ENCODE measurements around the gene FAM234B.
A peak's percentile ranks its signal among the peaks of the same experiment; 100 is the strongest.

The FAM234B gene, protein sequence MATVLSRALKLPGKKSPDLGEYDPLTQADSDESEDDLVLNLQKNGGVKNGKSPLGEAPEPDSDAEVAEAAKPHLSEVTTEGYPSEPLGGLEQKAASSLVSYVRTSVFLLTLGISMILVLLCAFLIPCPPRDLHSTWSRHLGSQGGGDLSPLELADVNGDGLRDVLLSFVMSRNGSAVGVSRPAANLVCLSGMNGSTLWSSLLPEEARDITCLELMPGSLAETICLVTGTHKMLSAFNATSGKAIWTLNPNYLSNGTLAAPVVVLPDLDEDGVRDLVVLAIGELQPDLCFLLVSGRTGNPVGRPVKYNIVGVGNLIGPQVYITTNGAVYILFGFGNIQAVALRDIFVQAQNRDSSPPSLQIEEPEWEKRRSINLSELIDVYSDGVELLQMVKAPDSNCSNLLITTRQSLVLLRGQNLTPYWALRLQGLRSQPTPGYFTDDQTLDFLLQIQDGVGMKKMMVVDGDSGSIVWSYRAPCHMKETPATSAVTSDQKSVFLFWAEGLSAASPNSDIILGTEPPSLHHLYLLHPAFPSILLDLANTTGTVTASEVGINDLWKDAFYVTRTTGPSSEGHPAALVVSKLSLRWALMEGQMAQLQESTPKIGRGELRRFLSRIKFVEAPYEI

DNA sequence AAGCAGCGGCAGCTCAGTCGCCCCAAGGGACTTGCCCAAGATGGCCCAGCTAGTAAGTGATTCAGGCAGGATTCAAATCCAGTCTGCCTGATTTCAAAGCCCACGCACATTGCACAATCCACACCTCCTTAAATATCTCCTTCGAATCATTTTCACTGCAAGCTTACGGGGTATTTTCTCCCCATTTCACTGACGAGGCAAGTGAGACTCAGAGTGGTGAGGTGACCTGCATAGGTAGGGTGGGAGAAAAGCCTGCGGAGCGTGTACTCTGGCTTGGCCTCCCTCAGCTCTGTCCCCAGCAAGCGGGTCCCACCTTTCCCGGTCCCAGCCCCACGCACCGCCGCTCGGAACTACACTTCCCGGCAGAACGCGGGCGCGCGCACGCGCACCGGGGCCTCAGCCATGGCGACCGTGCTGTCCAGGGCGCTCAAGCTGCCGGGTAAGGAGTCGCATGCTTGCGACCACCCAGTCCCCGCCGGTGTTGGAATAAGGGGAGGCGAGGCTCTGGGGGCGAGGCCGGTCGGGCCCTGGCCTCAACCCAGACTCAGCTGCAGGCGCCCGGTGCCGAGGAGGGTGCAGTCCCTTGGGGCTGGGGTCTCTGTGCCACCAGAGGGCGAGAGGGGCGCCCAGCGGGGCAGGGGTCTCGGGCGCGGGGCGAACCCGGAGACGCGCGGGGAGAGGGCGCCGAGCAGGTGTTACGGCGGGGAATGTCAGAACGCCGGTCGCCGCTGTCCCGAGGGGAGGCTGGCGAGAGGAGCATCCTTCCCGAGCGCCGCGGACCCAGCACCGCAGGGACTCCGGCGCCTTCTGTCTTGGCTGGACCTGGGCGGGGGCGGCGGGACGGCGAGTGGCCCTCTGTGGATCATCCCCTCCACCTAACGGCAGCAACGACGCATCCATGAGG lies at the start of gene FAM234B:
TSS of gene FAM234B (plus strand) at position 380 of the 904 bp plus-strand sequence. CDS start at position 403, 23 bp downstream.
- DNase-seq, result peak; percentile 2

DNA sequence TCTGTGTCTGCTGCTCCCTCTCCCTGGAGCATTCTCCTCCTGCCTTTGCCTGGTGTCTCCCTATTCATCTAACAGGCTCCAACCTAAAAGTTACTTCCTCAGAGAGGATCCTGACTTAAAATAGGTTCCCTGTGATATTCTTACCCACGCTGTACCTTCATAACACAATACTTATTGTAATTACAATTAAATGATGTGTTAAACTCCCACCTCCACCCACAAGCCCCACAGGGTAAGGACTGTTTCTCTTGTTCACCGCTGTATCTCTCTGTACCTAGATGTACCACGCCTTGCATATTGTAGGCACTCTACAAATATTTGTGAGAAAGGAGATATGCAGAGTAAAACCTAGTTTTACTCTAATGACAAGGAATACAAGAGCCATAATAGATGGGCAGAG lies 49.1 kb upstream of the FAM234B start:
- DNase-seq, result no peak

DNA sequence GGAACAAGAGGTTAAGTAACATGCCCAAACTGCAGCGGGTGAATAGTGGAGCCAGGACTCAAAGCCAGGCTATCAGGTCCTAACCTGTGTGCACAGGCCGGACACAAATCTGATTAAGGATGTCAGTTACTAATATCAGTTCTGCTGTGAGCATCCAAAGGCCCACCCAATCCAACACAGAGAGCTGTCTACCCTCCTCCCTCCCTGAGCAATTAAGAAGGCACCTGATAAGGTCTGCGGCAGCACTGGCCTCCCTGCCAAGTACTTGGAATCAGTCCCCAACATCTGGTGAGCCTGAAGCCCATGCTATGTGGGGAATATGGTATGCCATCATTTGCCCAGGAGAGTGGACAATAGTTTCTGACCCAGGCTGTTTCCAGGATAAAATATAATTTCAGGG lies 48.0 kb upstream of the FAM234B start:
- no peak for DNase-seq

DNA sequence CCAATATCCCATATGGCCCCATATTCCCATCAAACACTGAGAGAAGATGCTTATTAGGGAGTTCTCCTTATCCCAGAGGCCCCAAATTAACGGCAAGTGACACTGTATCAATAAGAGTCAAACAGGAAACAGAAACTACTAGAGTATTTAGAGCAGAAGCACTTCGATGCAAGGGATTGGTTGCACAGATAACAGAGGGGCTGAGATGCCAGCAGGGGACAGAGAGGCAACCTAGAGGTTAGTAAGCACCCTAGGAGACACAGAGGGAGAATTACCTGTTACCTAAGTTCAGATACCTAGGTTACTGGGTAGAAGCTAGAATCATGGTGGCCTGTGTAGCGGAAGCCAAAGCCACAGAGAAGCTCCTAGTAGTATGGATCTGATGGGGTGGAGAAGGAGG lies 47.0 kb upstream of the FAM234B start:
- no peak for DNase-seq

DNA sequence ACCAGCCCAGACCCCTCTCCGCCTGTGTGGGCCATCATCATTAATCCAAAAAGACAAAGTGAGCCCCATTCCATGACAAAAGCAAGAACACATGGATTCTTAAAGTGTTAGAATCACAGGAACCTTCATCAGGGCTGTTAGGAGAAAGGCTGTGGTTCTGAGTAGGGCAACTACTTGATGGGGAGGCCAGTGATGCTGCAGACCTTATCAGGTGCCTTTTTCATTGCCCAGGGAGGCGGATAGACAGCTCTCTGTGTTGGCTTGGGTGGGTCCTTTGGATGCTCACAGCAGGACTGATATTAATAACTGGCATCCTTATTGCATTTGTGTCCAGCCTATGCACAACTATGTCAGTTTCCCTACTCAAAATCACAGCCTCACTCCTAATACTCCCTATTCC lies 46.4 kb upstream of the FAM234B start:
- no peak for DNase-seq

DNA sequence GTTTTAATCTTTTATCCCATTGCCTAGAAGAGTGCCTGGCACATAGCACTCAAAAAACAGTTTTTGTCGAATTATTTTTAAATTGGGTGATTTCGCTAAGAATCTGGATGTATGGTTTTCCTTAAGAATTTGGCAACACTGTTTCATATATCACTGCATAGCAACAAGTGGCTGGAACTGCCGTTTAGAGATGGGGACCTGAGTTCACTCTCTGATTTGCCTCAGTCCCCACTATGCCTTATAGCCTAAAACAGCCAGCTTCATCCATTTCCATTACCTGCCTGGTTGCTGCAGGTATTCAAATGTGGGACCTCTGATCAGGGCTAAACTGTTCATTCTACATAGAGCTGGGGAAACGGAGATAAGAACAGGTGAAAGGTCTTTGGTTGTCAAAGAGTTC lies 45.9 kb upstream of the FAM234B start:
- no peak for DNase-seq

DNA sequence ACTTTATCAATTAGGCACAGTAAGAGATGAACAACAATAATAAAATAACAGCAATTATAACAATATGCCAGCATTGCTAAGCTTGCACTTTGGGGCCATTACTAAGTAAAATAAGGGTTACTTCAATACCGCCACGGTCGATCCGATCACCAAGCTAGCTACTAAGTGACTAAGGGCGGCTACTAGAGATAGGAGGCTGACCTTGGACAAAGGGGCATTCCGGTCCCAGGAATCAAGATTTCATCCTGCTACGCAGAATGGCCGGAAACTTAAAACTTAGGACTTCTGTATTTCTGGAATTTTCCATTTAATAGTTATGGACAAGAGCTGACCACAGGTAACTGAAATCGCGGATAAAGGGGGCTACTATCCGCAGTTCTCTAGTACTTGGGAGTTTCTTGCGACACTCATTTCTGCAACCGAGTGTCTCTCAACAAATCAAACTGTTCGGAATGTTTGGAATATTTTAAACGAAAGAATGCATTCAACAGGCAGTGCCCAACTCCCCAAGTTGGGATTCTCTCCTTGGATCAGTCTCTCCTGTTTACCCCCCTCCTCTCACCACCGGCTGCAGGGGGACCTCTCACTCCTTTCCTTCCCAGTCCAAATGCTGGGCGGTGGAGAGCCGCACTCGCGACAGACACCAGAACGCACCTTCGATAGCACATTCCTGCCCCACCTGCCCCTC lies 44.8 kb upstream of the FAM234B start:
- no peak for DNase-seq

DNA sequence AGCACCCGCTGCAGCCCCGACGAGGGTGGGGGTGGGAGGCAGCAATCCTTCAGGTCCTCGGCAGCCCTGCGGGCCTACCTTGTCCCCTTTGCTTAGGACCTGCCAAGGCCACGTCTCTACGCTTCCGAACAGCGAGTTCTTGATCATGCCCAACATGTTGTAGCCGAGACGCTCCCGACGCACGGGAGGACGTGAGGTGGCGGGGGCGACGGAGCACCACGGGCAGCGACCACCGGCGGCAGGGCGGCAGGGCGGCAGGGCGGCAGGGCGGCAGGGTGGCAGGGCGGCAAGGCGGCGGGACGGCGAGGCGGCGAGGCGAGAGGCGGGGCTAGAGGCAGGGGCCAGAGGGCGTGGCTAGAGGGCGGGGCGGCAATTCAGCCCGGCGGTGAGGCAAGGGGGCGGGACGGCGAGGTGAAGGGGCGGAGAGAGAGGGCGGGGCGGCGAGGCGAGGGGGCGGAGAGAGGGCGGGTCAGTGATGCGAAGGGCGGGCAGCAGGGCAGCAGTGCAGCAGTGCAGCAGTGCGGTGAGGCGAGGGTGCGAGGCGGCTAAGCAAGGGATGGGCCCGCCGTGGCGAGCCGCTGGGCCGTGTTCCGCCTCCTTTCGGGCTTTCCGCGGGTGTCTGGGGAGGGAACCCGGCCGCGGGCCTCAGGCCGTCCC lies 44.1 kb upstream of the FAM234B start, which contains the start of gene HEBP1:
TSS of gene HEBP1 (minus strand) at position 307 of the 657 bp plus-strand sequence. CDS start at position 156, 151 bp downstream.
- no peak for DNase-seq

DNA sequence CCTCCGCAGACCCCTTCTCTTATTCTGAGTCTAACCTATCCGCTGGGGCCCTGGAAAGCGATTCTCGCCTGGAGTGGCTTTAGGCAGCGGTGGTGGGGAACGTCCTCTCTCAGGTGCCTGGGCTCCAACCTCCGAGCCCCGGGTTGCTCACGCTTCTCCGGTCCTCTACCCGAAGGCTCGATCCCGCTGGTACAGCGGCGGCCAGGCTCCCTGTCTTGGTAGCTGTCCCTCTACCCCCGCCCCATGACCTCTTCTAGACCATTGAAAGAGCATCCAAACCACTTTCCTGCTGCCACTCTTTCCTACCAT lies 43.6 kb upstream of the FAM234B start:
- DNase-seq, result no peak

DNA sequence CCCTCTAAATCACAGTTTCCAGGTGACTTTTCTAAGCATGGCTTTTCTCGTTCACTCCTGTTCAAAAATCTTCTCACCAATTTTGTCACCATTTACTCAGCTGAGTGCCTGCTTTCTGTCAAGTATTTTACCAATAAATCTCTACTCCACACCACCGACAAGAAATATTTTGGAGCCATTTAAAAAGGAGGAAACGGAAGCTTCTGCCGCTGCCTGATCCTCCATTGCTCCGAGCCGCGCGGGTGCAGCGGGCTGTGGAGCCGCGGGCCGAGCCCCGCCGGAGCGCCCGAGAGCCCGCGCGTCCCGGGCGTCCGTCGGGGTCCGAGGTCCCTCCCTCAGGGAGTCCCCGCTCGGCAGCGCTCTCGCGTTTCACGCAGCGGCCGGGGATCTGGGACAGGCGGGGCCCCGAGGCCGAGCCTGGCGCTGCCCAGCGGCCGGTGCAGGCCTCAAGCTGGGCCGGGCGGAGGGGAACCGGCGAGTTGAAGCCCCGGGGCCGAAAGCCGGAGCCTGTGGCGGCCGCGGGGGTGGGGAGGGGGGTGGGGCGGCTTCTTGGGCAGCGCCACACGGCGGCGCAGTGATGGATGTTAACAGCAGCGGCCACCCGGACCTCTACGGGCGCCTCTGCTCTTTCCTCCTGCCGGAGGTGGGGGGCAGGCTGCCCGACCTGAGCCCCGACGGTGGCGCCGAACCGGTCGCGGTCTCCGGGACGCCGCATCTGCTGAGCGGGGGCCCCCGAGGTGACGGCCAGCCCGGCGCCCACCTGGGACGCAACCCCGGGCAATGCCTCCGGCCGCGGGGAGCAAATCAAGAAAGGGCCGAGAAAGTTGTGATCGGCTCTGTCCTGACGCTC lies 43.0 kb upstream of the FAM234B start:
- DNase-seq, result no peak

DNA sequence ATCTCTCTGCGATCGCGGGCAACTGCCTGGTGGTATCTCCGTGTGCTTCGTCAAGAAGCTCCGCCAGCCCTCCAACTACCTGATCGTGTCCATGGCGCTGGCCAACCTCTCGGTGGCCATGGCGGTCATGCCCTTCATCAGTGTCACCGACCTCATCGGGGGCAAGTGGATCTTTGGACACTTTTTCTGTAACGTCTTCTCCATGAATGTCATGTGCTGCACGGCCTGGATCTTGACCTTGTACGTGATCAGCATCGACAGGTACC lies 42.5 kb upstream of the FAM234B start:
- DNase-seq, result no peak

DNA sequence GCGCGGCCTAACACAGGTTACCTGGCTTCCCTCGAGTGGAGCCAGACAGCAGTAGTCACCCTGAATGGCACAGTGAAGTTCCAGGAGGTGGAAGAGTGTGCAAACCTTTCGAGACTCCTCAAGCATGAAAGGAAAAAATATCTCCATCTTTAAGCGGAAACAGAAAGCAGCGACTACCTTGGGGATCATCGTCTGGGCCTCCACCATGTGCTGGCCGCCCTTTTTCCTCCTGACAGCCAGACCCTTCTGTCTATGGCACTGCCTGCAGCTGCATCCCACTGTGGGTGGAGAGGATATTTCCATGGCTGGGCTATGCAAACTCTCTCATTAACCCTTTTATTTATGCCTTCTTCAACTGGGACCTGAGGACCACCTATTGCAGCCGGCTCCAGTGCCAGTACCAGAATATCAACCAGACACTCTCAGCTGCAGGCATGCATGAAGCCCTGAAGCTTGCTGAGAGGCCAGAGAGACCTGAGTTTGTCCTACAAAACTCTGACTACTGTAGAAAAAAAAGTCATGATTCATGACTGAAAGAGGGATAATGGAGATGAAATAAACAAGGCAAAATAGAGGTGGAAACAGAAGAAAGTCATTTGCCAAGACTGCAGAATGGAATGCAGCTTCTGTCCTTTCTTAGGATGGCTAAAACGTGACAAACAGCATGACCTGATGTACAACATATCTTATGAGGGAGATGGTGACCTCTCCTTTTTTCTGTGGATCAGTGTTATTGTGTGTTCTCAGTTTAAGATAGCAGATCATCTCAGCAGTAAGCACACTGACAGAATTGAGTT lies 41.7 kb upstream of the FAM234B start:
- DNase-seq, result no peak

DNA sequence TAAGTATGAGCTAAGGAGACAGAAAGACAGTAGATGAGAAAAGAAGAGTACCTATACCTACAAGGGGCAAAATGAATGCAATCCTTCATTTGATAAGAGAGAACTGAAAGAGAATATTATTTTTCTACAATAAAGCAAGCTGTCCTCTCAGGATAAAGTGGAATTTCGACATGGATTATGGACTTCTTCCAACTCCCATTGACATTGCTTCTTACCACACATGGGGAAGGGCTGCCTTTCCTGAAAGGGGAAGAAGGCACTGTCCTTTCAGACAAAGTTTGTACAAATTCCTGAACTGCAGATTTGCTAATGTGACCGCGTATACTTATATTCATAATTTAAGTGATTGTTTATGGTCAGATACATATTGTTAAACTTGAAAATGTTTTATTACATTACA lies 39.8 kb upstream of the FAM234B start:
- no peak for DNase-seq

DNA sequence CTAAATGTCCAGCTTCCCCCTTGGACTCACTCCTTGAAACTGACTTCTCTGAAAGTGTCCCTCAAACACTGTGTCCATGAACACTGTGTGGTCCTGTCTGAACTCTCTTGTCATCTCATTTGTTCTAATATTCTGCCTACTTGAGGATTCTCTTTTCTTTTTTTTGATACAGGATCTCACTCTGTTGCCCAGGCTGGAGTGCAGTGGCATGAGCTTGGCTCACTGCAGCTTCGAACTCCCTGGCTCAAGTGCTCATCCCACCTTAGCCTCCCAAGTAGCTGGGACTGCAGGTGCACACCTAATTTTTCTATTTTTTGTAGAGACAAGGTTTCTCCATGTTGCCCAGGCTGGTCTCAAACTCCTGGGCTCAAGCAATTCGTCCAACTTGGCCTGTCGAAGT lies 39.2 kb upstream of the FAM234B start:
- DNase-seq, result no peak

DNA sequence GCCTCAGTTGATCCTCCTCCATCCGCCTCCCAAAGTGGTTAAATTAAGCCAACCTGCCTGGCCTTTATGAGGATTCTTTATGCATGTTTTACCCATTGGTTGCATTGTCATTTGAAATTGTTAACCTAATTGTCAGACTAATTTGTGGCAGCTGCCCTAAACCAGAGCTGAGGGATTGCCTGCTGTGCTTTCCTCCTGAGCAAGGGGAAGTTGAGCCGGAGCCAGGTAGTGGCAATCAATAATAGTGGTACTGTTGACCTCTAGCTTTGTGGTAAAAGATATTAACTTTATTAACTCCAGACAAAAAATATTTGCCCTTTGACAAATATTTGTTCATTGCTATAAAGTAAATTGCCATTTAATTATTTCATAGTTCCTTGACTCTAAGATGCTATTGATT lies 38.5 kb upstream of the FAM234B start:
- DNase-seq, result no peak

DNA sequence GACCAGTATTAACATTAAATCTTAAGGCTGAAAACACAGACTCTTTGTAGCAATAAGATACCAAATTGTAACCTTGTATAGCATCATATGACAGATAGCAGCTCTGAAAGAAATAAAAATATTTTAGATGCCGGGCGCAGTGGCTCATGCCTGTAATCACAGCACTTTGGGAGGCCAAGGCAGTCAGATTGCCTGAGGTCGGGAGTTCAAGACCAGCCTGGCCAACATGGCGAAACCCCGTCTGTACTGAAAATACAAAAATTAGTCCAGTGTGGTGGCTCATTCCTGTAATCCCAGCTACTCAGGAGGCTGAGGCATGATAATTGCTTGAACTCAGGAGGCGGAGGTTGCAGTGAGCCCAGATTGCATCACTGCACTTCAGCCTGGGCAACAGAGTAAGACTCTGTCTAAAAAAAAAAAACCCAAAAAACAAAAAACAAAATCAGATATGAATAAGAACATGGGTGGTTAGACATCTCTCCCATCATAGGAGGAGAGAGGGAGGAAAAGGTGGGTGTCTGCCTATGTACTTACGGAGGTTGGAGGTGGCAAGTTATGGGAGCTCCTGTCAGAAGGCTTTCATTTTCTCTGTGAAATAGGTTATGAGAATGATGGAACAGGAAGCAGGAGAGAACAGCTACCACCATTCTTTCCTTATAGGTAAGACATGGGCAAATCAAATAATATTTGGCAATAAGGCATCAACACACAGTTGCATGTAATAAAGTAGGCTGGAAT lies 36.5 kb upstream of the FAM234B start:
- no peak for DNase-seq

DNA sequence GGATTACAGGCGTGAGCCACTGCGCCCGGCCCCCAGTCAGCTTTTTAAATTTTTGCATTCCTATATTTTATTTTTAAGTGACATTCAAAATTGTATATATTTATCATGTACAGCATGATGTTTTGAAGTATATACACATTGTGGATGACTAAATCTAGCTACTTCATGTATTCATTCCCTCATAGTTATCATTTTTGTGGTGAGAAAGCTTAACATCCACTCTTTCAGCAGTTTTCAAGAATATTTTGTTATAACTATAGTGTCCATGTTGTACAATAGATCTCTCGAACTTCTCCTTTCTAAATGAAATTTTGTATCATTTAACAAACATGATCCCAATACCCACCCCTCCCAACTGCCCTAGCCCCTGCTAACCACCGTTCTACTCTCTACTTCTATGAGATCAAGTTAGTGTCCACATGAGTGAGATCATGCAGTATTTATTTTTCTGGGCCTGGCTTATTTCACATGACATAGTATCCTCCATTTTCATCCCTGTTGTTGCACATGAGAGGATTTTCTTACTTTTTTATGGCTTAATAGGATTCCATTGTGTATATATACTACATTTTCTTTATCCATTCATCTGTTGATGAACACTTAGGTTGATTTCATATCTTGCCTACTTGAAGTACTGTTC lies 35.3 kb upstream of the FAM234B start:
- no peak for DNase-seq

DNA sequence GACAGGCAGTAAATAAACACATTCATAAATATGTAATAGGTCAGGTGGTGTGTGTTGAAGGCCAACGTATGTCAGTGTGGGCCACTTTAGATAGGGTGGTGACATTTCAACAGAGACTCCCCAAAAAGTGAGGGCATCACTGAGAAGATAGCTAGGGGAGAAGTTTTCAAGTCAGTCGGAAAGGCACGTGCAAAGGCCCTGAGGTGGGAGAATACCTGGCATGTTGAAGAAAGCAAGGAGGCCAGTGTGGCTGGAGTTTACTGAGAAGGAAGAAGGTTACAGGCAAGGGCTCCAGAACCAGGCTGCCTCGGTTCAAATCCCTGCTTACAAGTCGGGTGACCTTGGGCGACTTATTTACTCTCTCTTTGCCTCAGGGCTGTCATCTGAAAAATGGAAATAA lies 33.1 kb upstream of the FAM234B start:
- DNase-seq, result no peak

DNA sequence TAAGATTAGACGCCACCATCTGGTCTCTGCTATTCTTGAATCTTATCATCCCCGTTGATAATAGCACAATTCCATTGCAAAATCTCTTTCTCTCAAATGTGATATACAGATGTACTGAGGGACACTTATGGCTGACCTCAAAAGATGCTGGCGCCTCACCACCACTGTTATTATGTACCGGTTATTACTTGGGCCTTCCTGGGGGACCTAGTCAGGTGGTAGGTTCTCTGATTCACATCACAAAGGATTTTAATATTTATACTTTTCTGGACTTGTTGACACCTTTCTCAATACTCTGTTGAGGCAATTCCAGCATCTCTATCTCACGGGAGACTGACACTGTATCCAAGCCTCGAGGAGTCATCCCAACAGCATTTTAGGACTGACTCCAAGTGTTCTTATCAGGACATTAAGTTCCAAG lies 21.3 kb upstream of the FAM234B start:
- no peak for DNase-seq

Measured in NCI-H2081 treated with DMSO at 0.1 percent for 48 hours (cell line).